GM21390 (cell line): Measurements from ENCODE around the gene ELOF1.
"Not testable (repeated sequence)": the region's sequence is repeated elsewhere in the genome, so short reads cannot be mapped to it uniquely, and the experiment has no call there.

Experiments
- ATAC-seq: cut with Tn5 transposase; IDR thresholded peaks from one replicate; pipeline ENCODE4 v1.9.1; 2021; ENCODE audit not compliant: unreplicated experiment

ELOF1 gene

DNA sequence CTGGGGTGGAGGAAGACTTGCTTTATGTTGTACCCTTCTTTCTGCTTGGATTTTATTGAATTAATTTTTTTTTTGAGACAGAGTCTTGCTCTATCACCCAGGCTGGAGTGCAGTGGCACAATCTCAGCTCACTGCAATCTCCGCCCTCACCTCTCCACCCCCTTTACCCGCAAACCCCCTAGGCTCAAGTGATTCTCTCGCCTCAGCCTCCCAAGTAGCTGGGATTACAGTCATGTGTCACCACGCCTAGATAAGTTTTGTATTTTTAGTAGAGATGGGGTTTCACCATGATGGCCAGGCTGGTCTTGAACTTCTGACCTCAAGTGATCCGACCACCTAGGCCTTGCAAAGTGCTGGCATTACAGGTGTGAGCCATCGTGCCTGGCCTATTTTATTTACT, 14.3 kb upstream of the ELOF1 start:
- not testable (repeated sequence) for ATAC-seq

DNA sequence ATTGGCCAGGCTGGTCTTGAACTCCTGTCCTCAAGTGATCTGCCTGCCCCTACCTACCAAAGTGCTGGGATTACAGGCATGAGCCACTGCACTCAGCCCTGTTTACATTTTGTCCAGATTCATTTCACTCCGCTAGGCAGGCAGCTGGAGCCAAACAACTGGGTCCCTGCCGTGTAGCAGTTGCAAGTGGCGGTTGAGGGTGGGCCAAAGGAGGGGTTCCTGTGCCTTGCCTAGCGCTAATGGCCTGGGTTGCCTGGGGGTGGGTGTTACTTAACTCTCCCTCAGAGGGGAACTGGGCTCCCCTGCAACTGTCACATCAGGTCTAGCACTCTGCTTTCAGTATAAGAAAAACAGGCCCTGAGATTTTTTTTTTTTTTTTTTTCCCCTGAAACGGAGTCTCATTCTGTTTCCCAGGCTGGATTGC, 11.0 kb upstream of the ELOF1 start:
- ATAC-seq, result no peak

DNA sequence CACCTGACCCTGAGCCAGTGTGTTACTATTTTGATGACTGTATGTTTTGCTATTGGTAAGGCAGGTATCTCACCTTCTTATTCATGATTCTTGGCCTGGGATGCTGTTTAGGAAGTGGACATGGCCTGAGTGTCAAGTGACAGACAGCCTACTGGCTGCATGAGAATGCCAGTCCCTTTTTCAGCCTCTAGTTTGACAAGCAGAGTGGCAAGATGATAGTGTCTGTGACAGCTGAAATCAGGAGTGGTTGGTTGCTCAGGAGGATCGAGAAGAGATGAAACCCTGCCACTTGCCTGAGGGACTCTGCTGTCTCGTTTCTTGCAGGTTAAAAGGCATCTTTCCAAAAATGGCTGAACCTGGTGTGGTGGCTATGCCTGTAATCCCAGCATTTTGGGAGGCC, 7.1 kb upstream of the ELOF1 start:
- ATAC-seq, result no peak

DNA sequence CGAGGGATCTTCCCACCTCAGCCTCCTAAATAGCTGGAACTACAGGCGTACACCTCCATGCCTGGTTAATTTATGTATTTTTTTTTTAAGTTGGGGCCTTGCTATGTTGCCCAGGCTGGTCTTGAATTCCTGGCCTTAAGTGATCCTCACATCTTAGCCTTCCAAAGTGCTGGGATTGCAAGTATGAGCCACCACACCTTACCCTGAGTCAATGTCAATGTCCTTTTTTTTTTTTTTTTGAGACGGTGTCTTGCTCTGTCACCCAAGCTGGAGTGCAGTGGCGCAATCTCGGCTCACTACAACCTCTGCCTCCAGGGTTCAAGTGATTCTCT, 6.6 kb upstream of the ELOF1 start:
- ATAC-seq, result not testable (repeated sequence)

DNA sequence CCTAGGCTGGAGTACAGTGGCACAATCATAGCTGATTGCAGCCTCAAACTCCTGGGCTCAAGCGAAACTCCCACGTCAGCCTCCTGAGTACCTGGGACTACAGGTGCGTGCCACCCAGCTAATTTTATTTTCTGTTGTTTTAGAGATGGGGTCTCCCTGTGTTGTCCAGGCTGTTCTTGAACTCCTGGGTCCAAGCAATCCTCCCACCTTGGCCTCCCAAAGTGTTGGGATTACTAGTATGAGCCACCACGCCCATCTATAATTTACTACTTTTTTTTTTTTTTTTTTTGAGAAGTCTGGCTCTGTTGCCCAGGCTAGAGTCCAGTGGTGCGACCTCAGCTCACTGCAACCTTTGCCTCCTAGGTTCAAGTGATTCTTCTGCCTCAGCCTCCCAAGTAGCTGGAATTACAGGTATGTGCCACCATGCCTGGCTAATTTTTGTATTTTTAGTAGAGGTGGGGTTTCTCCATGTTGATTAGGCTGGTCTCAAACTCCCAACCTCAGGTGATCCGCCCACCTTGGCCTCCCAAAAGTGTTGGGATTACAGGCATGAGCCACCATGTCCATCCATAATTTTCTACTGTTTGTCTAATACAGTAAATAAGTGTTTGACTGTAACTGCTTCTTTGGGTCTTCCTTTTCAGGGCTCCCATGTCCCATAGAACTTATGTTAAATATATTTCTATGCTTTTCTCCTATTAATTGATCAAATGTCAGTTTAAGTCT, 5.2 kb upstream of the ELOF1 start:
- ATAC-seq, result not testable (repeated sequence)

DNA sequence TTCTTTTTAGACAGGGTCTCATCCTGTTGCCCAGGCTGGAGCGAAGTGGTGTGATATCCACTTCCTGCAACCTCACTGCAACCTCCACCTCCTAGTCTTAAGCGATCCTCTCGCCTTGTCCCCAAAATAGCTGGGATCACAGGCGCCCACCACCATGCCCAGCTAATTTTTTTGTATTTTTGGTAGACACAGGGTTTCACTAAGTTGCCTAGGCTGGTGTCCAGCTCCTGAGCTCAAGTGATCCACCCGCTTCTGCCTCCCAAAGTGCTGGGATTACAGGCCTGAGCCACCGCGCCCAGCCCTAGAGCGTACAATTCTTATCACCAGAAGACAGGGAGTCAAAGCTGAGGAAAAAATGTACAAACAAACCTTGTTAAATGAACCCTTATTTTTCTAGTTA, 4.5 kb upstream of the ELOF1 start:
- ATAC-seq, result no peak

DNA sequence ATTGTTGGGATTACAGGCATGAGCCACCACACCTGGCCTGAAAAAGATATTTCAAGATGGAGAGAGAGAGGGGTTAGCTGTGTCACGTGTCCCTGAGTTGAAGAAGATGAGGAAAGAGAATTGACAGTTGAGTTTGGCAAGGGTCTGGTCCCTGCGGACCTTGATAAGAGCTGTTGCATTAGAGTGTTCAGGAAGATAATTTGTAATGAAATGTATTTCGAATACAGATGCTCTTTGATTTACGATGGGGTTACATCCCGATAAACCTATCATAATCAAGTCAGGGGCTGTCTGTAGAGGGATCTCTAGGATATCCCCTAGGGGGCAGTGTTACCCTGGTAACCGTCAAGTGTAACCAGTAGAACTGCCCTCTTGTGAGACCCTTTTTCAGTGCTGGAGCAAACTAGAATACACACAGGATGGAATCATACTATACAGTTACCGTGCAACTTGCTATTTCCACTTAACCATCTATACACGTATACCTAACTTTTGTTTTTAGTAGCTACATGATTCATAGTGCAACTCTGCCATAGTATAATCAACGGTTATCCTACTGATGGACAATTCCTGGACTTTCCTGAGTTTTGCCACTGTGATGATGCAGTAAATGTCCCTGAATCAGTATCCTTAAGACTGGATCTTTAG, 1.5 kb upstream of the ELOF1 start:
- no peak for ATAC-seq

DNA sequence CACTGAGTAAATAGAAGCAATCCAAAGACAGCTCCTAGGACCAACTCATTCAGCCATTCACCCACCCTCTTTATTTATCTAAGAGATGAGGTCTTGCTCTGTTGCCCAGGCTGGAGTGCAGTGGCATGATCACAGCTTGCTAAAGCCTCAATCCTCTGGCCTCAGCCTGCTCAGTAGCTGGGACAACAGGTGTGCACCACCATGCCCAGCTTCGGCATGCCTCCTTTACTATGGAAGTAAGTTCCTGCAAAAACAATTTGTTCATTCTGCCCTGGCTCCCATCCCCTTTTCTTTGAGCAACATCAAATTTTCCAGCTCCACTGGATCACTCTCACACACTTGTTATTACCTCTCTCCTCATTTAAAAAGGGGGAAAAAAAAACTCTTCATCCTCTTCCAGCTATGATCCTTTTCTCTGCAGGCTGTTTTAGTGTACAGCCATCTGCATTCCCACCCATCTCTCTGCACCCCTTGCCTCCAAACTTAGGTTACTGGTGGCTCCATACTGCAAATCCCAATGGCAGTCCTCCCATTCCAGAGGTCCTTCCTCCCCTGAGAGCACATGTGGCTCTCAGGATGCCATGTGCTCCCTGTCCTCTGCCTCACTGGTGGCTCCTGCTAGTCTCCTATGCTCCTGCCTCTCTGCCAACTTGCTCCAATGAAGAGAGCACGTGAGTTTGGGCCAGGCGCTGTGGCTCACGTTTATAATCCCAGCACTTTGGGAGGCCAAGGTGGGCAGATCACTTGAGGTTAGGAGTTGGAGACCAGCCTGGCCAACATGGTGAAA, 2.2 kb downstream of the ELOF1 start:
- no peak for ATAC-seq

DNA sequence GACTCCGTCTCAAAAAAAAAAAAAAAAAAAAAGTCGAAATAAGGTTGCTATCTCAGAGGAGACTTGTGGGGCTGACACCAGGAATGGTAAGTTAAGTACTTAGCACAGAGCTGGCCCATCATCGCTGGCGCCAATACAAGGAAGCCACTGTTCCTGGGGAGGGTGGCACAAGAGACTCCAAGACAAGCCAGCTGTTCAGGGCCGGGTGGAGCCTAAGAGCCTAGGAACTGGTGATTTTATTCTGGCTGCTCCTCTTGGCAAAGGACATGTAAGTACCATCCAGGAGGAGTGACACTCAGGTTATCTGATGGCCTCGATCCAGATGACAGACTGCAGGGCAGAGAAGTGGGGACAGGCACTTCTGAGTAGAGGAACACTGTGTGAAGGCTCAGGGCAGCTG, 3.8 kb downstream of the ELOF1 start:
- ATAC-seq, result no peak

DNA sequence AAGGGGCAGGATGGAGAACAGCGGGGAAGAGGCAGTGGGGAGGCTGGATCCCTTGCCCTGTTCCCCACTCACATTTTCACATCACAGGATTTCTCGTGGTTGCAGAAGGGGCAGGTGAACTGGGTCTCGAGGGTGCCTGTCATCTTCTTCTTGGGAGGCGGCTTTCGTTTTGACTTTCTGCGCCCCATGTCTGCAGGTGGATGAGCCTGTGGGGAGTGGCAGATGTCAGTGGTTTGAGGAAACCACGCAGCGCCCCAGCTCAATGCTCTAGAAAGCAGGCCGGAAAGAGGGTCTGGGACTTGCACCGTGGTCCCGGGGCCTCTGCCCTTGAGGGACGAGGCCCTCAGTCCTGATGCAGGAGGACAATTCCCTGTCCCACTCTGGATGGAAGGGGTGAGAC, 4.9 kb downstream of the ELOF1 start:
- ATAC-seq, result no peak

DNA sequence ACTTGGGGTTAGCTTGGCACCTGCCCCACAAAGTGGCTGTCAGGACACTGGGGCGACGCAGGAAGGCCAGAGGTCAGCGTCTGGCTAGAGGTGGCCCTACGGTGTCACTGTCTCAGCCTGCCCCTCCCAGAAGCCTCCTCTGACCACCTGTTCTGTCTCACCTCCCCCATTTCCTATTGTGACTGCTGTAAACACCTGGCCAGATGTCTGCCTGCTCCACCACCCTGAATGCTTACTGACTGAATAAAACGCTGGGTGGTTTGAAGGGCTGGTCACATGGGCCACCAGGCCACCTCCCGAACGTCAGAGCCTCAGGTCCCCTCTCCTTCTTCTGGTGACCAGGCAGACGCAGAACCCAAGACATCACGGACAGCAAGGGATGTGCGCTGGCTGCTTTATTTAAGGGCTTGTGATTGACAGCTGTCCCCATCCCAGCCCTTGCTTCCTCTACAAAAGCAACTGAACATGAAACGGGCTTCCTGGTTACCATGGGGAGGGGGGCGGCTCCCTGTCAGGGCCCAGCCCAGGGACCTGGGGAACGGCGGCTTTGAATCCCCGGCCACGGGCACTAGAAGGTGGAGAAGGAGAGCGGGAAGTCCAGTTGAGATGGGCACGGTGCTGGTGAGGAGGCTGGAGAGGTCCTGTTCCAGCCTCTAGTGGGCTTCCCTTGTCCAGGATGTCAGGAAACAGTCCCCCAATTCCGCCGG, 6.2 kb downstream of the ELOF1 start:
- no peak for ATAC-seq

DNA sequence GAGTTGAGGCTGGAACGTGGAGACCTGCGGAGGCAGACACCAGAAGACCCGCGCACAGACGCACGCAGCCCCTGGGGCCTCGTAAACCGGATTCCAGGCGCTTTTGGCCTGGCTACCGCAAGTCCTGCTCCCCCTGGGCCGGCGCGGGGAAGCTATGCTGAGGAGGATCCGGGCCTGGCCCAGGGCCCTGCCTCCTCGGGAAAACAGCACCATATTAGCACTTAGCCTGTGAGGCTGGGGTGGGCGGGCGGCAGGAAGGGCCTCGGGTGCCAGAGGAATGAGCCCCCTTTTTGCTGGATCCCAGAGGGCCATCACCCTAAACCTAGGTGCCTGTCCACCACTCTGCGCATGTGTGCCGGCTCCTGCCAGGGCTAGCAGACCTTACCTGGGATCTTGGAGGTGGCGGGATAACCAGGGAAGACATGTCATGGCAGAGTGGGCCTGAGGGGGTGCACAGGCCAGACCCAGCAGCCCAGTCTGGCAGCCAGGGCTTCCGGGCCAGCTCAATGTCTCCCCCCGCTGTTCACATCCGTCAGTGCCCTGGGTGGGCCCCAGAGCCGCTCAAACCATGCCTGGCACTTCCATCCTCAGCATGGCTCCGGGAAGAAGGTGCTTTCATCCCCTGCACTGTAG, 7.3 kb downstream of the ELOF1 start:
- ATAC-seq, result no peak

DNA sequence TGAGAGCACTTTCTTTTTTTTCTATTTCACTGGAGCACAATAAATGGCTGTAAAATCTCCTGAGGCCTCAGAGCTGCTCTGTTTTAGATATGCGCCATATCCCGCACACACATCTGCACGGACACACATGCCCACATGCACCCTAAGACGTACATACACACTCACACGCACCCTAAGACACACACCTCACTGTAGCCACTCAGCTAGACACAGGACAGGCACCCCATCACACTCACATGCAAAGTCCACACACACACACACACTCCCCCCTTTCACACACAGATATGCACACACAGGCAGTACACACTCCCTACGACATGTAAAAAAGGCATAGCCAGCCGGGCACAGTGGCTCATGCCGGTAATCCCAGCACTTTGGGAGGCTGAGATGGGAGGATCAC, 8.8 kb downstream of the ELOF1 start:
- ATAC-seq, result no peak

DNA sequence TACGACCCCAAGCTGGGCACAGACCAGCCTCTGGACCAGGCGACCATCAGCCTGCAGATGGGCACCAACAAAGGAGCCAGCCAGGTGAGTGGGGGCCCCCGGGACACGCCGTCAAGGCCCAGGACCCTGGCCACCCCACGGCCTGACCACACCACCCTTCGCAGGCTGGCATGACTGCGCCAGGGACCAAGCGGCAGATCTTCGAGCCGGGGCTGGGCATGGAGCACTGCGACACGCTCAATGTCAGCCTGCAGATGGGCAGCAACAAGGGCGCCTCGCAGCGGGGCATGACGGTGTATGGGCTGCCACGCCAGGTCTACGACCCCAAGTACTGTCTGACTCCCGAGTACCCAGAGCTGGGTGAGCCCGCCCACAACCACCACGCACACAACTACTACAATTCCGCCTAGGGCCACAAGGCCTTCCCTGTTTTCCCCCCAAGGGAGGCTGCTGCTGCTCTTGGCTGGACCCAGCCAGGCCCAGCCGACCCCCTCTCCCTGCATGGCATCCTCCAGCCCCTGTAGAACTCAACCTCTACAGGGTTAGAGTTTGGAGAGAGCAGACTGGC, 9.6 kb downstream of the ELOF1 start:
- no peak for ATAC-seq

DNA sequence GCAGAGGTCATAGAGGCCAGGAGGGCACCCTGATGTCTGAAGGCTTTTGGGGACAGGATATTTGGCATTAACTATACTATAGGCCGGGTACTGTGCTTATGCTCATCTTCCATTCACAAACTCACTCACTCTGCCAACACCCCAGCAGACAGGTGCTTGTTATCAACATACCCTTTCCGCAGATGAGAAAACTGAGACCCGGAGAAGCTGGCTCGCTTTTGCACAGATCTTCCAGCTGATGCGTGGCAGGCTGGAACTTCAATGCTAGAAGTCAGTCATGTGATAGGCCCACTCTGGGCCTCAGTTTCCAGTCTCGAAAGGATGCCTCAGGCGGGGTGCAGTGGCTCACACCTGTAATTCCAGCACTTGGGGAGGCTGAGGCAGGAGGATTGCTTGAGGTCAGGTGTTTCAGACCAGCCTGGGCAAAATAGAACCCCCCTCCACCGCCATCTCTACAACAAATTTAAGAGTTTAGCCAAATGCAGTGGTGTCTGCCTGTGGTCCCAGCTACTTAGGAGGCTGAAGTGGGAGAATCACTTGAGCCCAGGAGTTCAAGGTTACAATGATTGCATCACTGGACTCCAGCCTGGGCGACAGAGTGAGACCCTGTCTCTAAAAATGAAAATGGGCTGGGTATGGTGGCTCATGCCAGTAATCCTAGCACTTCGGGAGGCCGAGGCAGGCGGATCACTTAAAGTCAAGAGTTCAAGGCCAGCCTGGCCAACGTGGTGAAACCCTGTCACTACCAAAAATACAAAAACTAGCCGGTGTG, 10.9 kb downstream of the ELOF1 start:
- ATAC-seq, result no peak

DNA sequence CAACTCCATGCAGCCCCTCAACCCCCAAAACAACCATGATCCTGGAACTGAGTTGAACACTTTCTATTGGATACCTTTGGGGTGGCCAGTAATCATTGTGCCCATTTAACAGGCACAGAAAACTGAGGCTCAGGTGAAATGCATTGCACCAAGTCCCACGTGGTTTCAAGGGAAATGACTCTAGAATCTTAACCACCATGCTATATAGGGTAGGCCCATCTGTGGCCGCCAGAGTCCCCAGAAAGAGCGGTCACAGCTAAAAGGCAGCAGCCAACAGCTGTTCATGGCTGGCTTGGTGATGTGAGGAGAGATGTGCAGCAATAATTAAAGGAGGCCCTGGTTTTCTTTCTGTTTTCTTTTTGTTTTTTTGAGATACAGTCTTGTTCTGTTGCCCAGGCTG, 17.8 kb downstream of the ELOF1 start:
- no peak for ATAC-seq

DNA sequence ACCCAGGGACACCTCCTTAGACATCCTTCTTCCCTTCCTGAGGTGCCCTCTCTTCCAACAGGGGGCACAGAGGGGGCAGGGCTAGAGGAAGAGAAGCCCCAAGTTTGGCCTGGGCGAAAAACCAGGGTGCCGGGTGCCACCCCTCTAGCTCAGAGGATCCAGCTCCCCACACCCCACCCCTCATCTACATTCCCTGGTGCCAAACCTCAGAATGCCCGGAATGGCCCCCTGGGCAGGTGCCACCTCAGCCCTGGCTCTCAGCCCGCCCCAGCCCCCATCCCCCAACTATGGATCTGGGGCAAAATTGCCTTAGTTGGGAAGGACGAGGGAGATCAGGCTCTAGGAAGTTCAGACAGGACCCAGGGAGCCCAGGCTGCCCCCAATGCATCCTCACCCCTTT, 18.4 kb downstream of the ELOF1 start:
- ATAC-seq, result no peak

DNA sequence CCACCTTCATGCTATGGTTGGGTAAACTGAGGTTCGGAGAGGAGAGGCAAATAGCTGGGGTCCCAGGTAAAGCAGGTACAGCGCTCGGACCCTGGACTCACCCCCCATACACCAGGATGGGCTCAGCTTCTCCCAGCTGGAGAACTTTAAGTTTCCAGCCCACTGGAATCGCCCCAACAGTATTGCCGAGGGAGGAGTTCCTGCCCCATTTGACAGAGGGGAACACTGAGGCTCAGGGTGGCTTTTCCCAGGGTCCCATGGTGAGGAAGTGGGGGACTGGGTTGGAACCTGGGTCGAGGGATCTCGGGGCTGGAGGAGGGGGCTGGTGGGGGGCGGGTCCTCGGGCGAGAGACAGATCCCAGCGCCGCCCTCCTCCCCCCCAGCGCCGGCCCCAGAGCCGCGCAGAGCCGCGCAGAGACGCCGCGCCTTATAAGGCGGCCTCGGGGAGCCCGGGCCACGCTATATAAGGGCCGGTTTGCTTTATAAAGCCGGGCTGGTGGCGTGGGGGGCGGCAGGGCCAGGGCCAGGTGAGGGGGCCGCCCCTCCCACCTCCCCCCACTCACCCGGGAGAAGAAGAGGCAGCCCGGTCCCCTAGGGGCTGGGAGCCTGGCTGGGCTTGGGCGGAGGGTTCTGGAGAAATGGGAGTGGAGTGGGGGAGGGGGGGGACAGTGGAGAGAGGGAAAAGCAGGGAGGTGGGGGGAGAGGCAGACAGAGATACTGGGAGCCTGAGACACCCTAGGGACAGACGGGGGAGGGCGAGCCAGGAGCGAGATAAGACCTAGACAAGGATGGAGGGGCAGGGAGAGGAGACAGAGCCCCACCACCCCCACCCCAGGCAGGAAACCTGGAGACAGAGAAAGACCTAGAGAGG, 19.3 kb downstream of the ELOF1 start:
- ATAC-seq, result no peak
